OCI-M1 (cell line): Measurements from ENCODE around the gene DNMT3A.

Source experiments
- DNase-seq: peaks from one replicate; lab custom pipeline; 2025; lab: John Stamatoyannopoulos, UW

The DNMT3A gene

GRCh38 chr2:25324905-25325592 lies 16.7 kb downstream of the DNMT3A start:
- DNase-seq: no peak

- DNase-seq: no peak
Observed at GRCh38 chr2:25324251-25324650, 17.5 kb downstream of the DNMT3A start.

GRCh38 chr2:25323610-25324189 lies 18.0 kb downstream of the DNMT3A start:
- DNase-seq: no peak

- DNase-seq: no peak
Observed at GRCh38 chr2:25323042-25323514, 18.6 kb downstream of the DNMT3A start.

GRCh38 chr2:25322312-25322711 lies 19.4 kb downstream of the DNMT3A start:
- DNase-seq: no peak

- no peak for DNase-seq
Observed at GRCh38 chr2:25320077-25320476, 21.6 kb downstream of the DNMT3A start.

GRCh38 chr2:25316101-25316500 lies 25.6 kb downstream of the DNMT3A start:
- peak; percentile 23 for DNase-seq

- no peak for DNase-seq
Observed at GRCh38 chr2:25315316-25315680, 26.4 kb downstream of the DNMT3A start.

- peak; percentile 25 for DNase-seq
Observed at GRCh38 chr2:25314514-25315315, 27.0 kb downstream of the DNMT3A start.

GRCh38 chr2:25313711-25314513 lies 27.8 kb downstream of the DNMT3A start:
- no peak for DNase-seq

- no peak for DNase-seq
Observed at GRCh38 chr2:25312958-25313710, 28.6 kb downstream of the DNMT3A start.

GRCh38 chr2:25311865-25312575 lies 29.7 kb downstream of the DNMT3A start:
- DNase-seq: no peak

GRCh38 chr2:25310965-25311864 lies 30.5 kb downstream of the DNMT3A start:
- no peak for DNase-seq

- no peak for DNase-seq
Observed at GRCh38 chr2:25310709-25310964, 31.1 kb downstream of the DNMT3A start.

- peak; percentile 59 for DNase-seq
Observed at GRCh38 chr2:25309402-25309801, 32.3 kb downstream of the DNMT3A start.

- DNase-seq: no peak
Observed at GRCh38 chr2:25308599-25308998, 33.1 kb downstream of the DNMT3A start.

GRCh38 chr2:25307949-25308557 lies 33.7 kb downstream of the DNMT3A start:
- DNase-seq: no peak

GRCh38 chr2:25306777-25307368 lies 34.9 kb downstream of the DNMT3A start:
- no peak for DNase-seq

GRCh38 chr2:25305775-25306174 lies 36.0 kb downstream of the DNMT3A start:
- DNase-seq: no peak
